ENCODE data around the gene AFAP1L2.

Gene AFAP1L2

DNA sequence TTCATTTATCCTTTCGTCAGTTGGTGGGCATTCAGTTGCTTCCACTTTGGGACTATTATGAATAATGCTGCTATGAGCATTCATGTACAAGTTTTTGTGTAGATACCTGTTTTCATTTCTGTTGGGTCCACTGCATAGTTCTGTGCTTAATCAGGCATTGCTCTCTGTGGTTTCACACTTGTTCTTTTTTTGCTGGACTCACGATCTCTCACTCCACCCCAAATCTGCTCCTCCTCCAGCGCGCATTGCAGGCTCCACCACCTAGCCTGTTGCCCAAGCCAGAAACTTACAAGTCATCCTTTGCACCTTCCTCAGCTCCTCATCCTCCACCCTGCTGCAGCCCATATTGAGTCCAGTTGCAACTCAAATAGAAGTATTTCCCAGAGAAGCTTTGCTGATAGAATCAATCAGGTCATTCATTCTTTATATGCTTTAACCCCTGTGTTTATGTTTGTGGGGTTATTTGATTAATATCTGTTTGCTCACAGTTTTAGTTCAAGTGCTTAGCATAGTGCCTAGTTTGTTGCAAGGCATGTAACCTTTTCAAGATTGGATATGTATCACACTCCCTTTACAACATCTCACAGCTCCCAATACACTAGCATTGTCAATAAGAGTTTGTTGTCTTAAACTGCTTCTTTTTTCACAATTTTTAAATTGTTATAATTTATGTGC lies 16.6 kb upstream of the AFAP1L2 start:
- no peak for TF ChIP-seq CTCF (IDR thresholded peaks at IDR 0.05; ENCODE audit: low read depth, low read length)

DNA sequence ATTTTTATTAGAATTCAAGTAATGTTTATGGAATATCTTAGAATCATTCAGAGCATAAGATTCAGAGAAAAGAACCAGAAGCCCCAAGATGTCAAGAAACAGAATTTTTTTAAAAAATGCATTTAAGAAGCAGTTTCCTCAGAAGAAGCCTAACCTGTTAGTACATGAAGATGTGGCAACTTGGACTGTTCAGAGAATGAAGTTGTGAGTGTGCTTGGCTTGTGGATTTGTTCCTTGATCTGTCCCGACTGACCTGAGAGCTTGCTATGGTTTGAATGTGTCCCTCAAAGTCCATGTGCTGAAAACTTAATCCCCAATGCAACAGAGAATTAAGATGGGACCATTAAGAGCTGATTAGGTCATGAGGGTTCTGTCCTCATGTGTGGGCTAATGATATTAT lies 13.8 kb upstream of the AFAP1L2 start:
- no peak for TF ChIP-seq CTCF (IDR thresholded peaks at IDR 0.05; ENCODE audit: low read depth, low read length)
- H3K27ac ChIP-seq = no peak overlapping the region
- H3K36me3 ChIP-seq = no peaks in the 10 kb centered on the region
- no peaks in the 10 kb centered on the region for H3K27me3 ChIP-seq (ENCODE audit: insufficient read depth, low read depth, severe bottlenecking)
- DNase-seq = no peak
- H3K4me3 ChIP-seq (ENCODE audit: low read depth, low read length) = no peak overlapping the region
- H3K9me3 ChIP-seq (ENCODE audit: severe bottlenecking) = no peaks in the 10 kb centered on the region

More for the DNA sequence above, 16.6 kb upstream of the AFAP1L2 start:
- no peaks in the 10 kb centered on the region for H3K9me3 ChIP-seq (ENCODE audit: severe bottlenecking)
- H3K27ac ChIP-seq = no peak overlapping the region
- H3K36me3 ChIP-seq = no peaks in the 10 kb centered on the region
- H3K27me3 ChIP-seq (ENCODE audit: insufficient read depth, low read depth, severe bottlenecking) = no peaks in the 10 kb centered on the region
- no peak for DNase-seq
- H3K4me3 ChIP-seq (ENCODE audit: low read depth, low read length) = no peak overlapping the region

- Histone ChIP-seq H3K4me3 (ENCODE audit: low read depth, low read length) (no peak overlapping the region), H3K27ac (no peak overlapping the region), H3K36me3 (no peaks in the 10 kb centered on the region), H3K9me3 (ENCODE audit: severe bottlenecking) (no peaks in the 10 kb centered on the region), H3K27me3 (ENCODE audit: insufficient read depth, low read depth, severe bottlenecking) (no peaks in the 10 kb centered on the region)
- no peak for DNase-seq
- TF ChIP-seq CTCF (IDR thresholded peaks at IDR 0.05; ENCODE audit: low read depth, low read length) = no peak
Observed at GRCh38 chr10:114412907-114413797, 8.8 kb upstream of the AFAP1L2 start.

DNA sequence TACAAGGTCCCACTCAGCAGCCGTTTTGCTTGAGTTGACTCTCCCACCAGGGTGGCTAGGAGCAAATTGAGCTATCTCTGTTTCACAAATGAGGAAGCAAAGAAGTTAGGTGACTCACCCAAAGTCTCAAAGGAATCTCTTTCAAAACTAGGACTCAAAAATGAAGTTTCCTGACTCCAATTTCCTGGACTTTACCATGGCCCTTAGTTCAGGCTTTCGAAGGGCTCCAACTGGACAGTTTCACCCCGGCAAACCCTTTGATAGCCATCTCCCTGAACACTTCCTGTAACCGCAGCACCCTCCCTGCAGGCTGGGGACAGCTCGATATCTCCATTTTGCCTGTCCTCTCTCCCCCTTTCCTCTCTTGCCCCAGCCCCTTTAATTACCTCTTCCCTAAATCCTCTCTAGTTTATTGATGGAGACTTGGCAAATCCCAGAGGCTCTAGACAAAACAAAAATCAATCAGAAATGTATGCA lies 4.7 kb upstream of the AFAP1L2 start:
- no peak for DNase-seq
- Histone ChIP-seq H3K27ac (no peak overlapping the region), H3K4me3 (ENCODE audit: low read depth, low read length) (no peak overlapping the region), H3K36me3 (no peaks in the 10 kb centered on the region), H3K27me3 (ENCODE audit: insufficient read depth, low read depth, severe bottlenecking) (peaks cover 12% of the 10 kb centered on the region), H3K9me3 (ENCODE audit: severe bottlenecking) (no peaks in the 10 kb centered on the region)
- no peak for TF ChIP-seq CTCF (IDR thresholded peaks at IDR 0.05; ENCODE audit: low read depth, low read length)

DNA sequence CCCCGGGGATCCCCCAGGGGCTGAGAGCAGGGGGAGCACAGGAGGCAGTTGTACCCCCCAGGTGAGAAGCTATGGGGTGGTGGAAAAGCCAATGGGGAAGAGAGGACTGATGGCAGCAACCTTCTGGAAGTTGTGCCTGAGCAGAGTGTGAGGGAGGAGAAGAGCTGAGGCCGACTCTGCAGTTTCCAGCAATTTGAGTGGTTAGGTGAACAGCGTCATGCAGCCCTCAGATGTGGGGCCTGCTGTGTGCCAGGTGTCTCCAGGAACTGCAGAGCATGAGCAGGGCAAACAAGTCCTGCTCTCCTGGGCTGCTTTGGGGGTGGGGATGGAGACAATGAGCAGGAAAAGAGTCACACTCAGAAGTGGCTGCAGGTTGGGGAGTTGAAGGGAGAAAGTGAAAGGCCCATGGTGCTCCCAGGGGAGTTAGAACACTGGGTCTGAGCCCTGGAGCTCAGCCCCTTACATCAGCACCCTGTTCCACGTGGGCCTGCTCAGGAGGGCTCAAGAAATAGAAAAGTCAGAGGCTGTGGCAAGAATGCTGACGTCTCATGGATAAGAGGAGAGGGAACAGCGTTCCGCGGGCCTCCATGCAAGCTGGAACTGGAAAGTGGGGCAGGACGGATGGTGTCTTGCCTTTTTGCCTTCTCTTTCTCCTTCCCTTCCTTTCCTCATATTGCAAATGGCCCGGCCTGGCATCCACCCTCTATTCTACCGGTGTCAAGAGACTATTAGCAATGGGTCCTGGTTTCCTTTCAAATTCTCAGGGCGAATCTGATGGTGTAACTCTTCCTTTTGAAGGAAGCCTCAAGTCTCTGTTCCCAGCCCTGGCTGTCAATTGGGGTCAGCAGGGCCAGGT lies 4.0 kb upstream of the AFAP1L2 start:
- Histone ChIP-seq H3K36me3 (no peaks in the 10 kb centered on the region), H3K27ac (no peak overlapping the region), H3K27me3 (ENCODE audit: insufficient read depth, low read depth, severe bottlenecking) (peaks cover 18% of the 10 kb centered on the region), H3K4me3 (ENCODE audit: low read depth, low read length) (no peak overlapping the region), H3K9me3 (ENCODE audit: severe bottlenecking) (no peaks in the 10 kb centered on the region)
- no peak for DNase-seq
- TF ChIP-seq CTCF (IDR thresholded peaks at IDR 0.05; ENCODE audit: low read depth, low read length) = no peak
